GM12865 (cell line): Measurements from ENCODE around the gene PRKCE.

ENCODE experiments used
- DNase-seq: peaks from one replicate; pipeline ENCODE4 v3.0.0; 2010; ENCODE audit warnings: low read depth
- H3K4me3 ChIP-seq: 2 replicates; pipeline ENCODE4 v1.5.1; 2011; ENCODE audit warnings: mild to moderate bottlenecking, low read depth, low read length, control low read depth
- CTCF ChIP-seq: IDR thresholded peaks from 2 replicates; pipeline ENCODE4 v1.5.1; 2011; ENCODE audit warnings: low read length, control low read depth, low read depth, inconsistent platforms; ENCODE audit not compliant: insufficient read depth; ENCODE audit errors: missing control alignments

The PRKCE gene

GRCh38 chr2:45818591-45818990, 167.1 kb downstream of the PRKCE start:
- no peak for DNase-seq
- no peak overlapping the region for H3K4me3 ChIP-seq
- TF ChIP-seq CTCF = no peak

- DNase-seq = no peak
- TF ChIP-seq CTCF = no peak
- H3K4me3 ChIP-seq = no peak overlapping the region
Observed at GRCh38 chr2:45820048-45820447, 168.6 kb downstream of the PRKCE start.

- DNase-seq = no peak
- TF ChIP-seq CTCF = no peak
- no peak overlapping the region for H3K4me3 ChIP-seq
Observed at GRCh38 chr2:45821558-45822271, 170.2 kb downstream of the PRKCE start.

- no peak overlapping the region for H3K4me3 ChIP-seq
- no peak for DNase-seq
- no peak for TF ChIP-seq CTCF
Observed at GRCh38 chr2:45822272-45822630, 170.8 kb downstream of the PRKCE start.

- H3K4me3 ChIP-seq = no peak overlapping the region
- no peak for DNase-seq
- TF ChIP-seq CTCF = no peak
Observed at GRCh38 chr2:45823723-45824206, 172.3 kb downstream of the PRKCE start.

GRCh38 chr2:45825001-45825651, 173.7 kb downstream of the PRKCE start:
- DNase-seq = no peak
- no peak overlapping the region for H3K4me3 ChIP-seq
- TF ChIP-seq CTCF = peak; percentile 3
